Measurements from ENCODE around the gene LYL1. TPM values are rescaled to one million over a fixed set of nuclear protein-coding genes. Genes with fewer than 3 reads are reported as not detected.

Gene LYL1
- total and polyA plus RNA-seq, 5 donors from 2014 or later: 6.5 to 14.2 (median 8.0) TPM

GRCh38 chr19:13100031-13100588, 2.5 kb downstream of the LYL1 start:
- DNase-seq (peak; percentile 44 to 86 (median 62)), ATAC-seq (ENCODE audit: low read depth in 2 of 2) (peak; percentile 24 to 29)
- Histone ChIP-seq H3K4me1 (ENCODE audit: control insufficient read depth, insufficient read depth, low read length, poor library complexity, severe bottlenecking) (peaks cover 98% of the 10 kb centered on the region), H3K36me3 (ENCODE audit: control insufficient read depth, insufficient read depth, low read length) (no peaks in the 10 kb centered on the region), H3K4me3 (ENCODE audit: low read depth, low read length) (peak overlapping the region; percentile 41), H3K9me3 (ENCODE audit: control insufficient read depth in 2 of 2, low read length in 2 of 2) (no peaks in the 10 kb centered on the region), H3K27ac (ENCODE audit: insufficient read depth, low read length, poor library complexity, severe bottlenecking) (peak overlapping the region; percentile 87), H3K27me3 (ENCODE audit: control insufficient read depth, insufficient read depth, low read length) (no peaks in the 10 kb centered on the region)
- H3K4me3 Mint-ChIP-seq: peak overlapping the region; percentile 86 to 91 (median 90)
- peaks cover 19% of the 10 kb centered on the region for H3K27me3 Mint-ChIP-seq
- peak overlapping the region; percentile 95 to 98 (median 96) for H3K27ac Mint-ChIP-seq
- H3K4me1 Mint-ChIP-seq: peaks cover 5 to 70% (median 34%) of the 10 kb centered on the region in 4 donors
- peaks cover 0 to 1% (median 0%) of the 10 kb centered on the region in 7 donors for H3K9me3 Mint-ChIP-seq
- peaks cover 6% of the 10 kb centered on the region for H3K36me3 Mint-ChIP-seq

GRCh38 chr19:13099073-13099999, 3.3 kb downstream of the LYL1 start:
- peak overlapping the region; percentile 95 to 98 (median 96) for H3K27ac Mint-ChIP-seq

GRCh38 chr19:13098277-13099072, 4.2 kb downstream of the LYL1 start:
- H3K4me1 ChIP-seq (ENCODE audit: control insufficient read depth, insufficient read depth, low read length, poor library complexity, severe bottlenecking): peaks cover 97% of the 10 kb centered on the region
- H3K4me3 ChIP-seq (ENCODE audit: low read depth, low read length): peak overlapping the region; percentile 59
- peak overlapping the region; percentile 87 for H3K27ac ChIP-seq (ENCODE audit: insufficient read depth, low read length, poor library complexity, severe bottlenecking)
- H3K4me1 Mint-ChIP-seq: peaks cover 5 to 70% (median 38%) of the 10 kb centered on the region in 4 donors
- H3K27me3 ChIP-seq (ENCODE audit: control insufficient read depth, insufficient read depth, low read length): no peaks in the 10 kb centered on the region
- DNase-seq (peak; percentile 35 to 78 (median 54)), ATAC-seq (ENCODE audit: low read depth in 2 of 2) (no peak)
- no peaks in the 10 kb centered on the region for H3K36me3 ChIP-seq (ENCODE audit: control insufficient read depth, insufficient read depth, low read length)
- peaks cover 24% of the 10 kb centered on the region for H3K27me3 Mint-ChIP-seq
- peak overlapping the region; percentile 94 to 96 (median 95) for H3K27ac Mint-ChIP-seq
- H3K36me3 Mint-ChIP-seq: peaks cover 6% of the 10 kb centered on the region
- no peaks in the 10 kb centered on the region for H3K9me3 ChIP-seq (ENCODE audit: control insufficient read depth in 2 of 2, low read length in 2 of 2)
- H3K9me3 Mint-ChIP-seq: peaks cover 0 to 1% (median 0%) of the 10 kb centered on the region in 7 donors
- H3K4me3 Mint-ChIP-seq: peak overlapping the region; percentile 90 to 91 (median 90)

More at GRCh38 chr19:13099073-13099999, 3.3 kb downstream of the LYL1 start:
- peak overlapping the region; percentile 47 for H3K4me3 ChIP-seq (ENCODE audit: low read depth, low read length)
- Mint-ChIP-seq H3K9me3 (peaks cover 0 to 1% (median 0%) of the 10 kb centered on the region in 7 donors), H3K27me3 (peaks cover 19% of the 10 kb centered on the region), H3K36me3 (peaks cover 6% of the 10 kb centered on the region), H3K4me3 (peak overlapping the region; percentile 90 to 91 (median 91)), H3K4me1 (peaks cover 5 to 70% (median 33%) of the 10 kb centered on the region in 4 donors)
- H3K9me3 ChIP-seq (ENCODE audit: control insufficient read depth in 2 of 2, low read length in 2 of 2): no peaks in the 10 kb centered on the region
- peak; percentile 73 to 93 (median 84) for DNase-seq
- H3K27me3 ChIP-seq (ENCODE audit: control insufficient read depth, insufficient read depth, low read length): no peaks in the 10 kb centered on the region
- H3K4me1 ChIP-seq (ENCODE audit: control insufficient read depth, insufficient read depth, low read length, poor library complexity, severe bottlenecking): peaks cover 99% of the 10 kb centered on the region
- ATAC-seq (ENCODE audit: low read depth in 2 of 2): peak; percentile 59 to 60
- H3K27ac ChIP-seq (ENCODE audit: insufficient read depth, low read length, poor library complexity, severe bottlenecking): peak overlapping the region; percentile 87
- H3K36me3 ChIP-seq (ENCODE audit: control insufficient read depth, insufficient read depth, low read length): no peaks in the 10 kb centered on the region

GRCh38 chr19:13097463-13098258, 5.0 kb downstream of the LYL1 start:
- no peaks in the 10 kb centered on the region for H3K36me3 ChIP-seq (ENCODE audit: control insufficient read depth, insufficient read depth, low read length)
- no peaks in the 10 kb centered on the region for H3K9me3 ChIP-seq (ENCODE audit: control insufficient read depth in 2 of 2, low read length in 2 of 2)
- Mint-ChIP-seq H3K4me3 (peak overlapping the region in 3 of 4 donors; percentile 90 to 91 (median 91)), H3K36me3 (peaks cover 6% of the 10 kb centered on the region), H3K27ac (peak overlapping the region; percentile 66 to 95 (median 80)), H3K4me1 (peaks cover 5 to 65% (median 38%) of the 10 kb centered on the region in 4 donors), H3K27me3 (peaks cover 24% of the 10 kb centered on the region), H3K9me3 (peaks cover 0 to 1% (median 0%) of the 10 kb centered on the region in 7 donors)
- H3K4me3 ChIP-seq (ENCODE audit: low read depth, low read length): peak overlapping the region; percentile 66
- H3K27me3 ChIP-seq (ENCODE audit: control insufficient read depth, insufficient read depth, low read length): no peaks in the 10 kb centered on the region
- DNase-seq (peak in 1 of 3 donors; percentile 27), ATAC-seq (ENCODE audit: low read depth in 2 of 2) (no peak)
- peak overlapping the region; percentile 87 for H3K27ac ChIP-seq (ENCODE audit: insufficient read depth, low read length, poor library complexity, severe bottlenecking)
- H3K4me1 ChIP-seq (ENCODE audit: control insufficient read depth, insufficient read depth, low read length, poor library complexity, severe bottlenecking): peaks cover 89% of the 10 kb centered on the region

GRCh38 chr19:13097033-13097462, 5.6 kb downstream of the LYL1 start:
- peaks cover 6% of the 10 kb centered on the region for H3K36me3 Mint-ChIP-seq
- Histone ChIP-seq H3K27ac (ENCODE audit: insufficient read depth, low read length, poor library complexity, severe bottlenecking) (peak overlapping the region; percentile 87), H3K36me3 (ENCODE audit: control insufficient read depth, insufficient read depth, low read length) (no peaks in the 10 kb centered on the region), H3K4me1 (ENCODE audit: control insufficient read depth, insufficient read depth, low read length, poor library complexity, severe bottlenecking) (peaks cover 83% of the 10 kb centered on the region), H3K9me3 (ENCODE audit: control insufficient read depth in 2 of 2, low read length in 2 of 2) (no peaks in the 10 kb centered on the region), H3K4me3 (ENCODE audit: low read depth, low read length) (peak overlapping the region; percentile 66), H3K27me3 (ENCODE audit: control insufficient read depth, insufficient read depth, low read length) (no peaks in the 10 kb centered on the region)
- H3K4me1 Mint-ChIP-seq: peaks cover 5 to 61% (median 35%) of the 10 kb centered on the region in 4 donors
- peak overlapping the region; percentile 83 to 94 (median 90) for H3K4me3 Mint-ChIP-seq
- peak overlapping the region in 2 of 3 donors; percentile 60 to 86 for H3K27ac Mint-ChIP-seq
- peaks cover 24% of the 10 kb centered on the region for H3K27me3 Mint-ChIP-seq
- DNase-seq (peak in 2 of 3 donors; percentile 37 to 53), ATAC-seq (ENCODE audit: low read depth in 2 of 2) (no peak)
- H3K9me3 Mint-ChIP-seq: peaks cover 0 to 2% (median 0%) of the 10 kb centered on the region in 7 donors

GRCh38 chr19:13095934-13096927, 6.4 kb downstream of the LYL1 start:
- H3K9me3 ChIP-seq (ENCODE audit: control insufficient read depth in 2 of 2, low read length in 2 of 2): no peaks in the 10 kb centered on the region
- H3K27me3 Mint-ChIP-seq: peaks cover 24% of the 10 kb centered on the region
- H3K27ac ChIP-seq (ENCODE audit: insufficient read depth, low read length, poor library complexity, severe bottlenecking): peak overlapping the region; percentile 65
- peak overlapping the region; percentile 66 for H3K4me3 ChIP-seq (ENCODE audit: low read depth, low read length)
- no peaks in the 10 kb centered on the region for H3K27me3 ChIP-seq (ENCODE audit: control insufficient read depth, insufficient read depth, low read length)
- ATAC-seq (ENCODE audit: low read depth in 2 of 2): no peak
- H3K4me3 Mint-ChIP-seq: peak overlapping the region; percentile 89 to 94 (median 90)
- peak overlapping the region; percentile 38 to 79 (median 60) for H3K27ac Mint-ChIP-seq
- peaks cover 74% of the 10 kb centered on the region for H3K4me1 ChIP-seq (ENCODE audit: control insufficient read depth, insufficient read depth, low read length, poor library complexity, severe bottlenecking)
- peak in 1 of 3 donors; percentile 27 for DNase-seq
- H3K36me3 ChIP-seq (ENCODE audit: control insufficient read depth, insufficient read depth, low read length): no peaks in the 10 kb centered on the region
- peaks cover 5 to 52% (median 30%) of the 10 kb centered on the region in 4 donors for H3K4me1 Mint-ChIP-seq
- peaks cover 0 to 2% (median 0%) of the 10 kb centered on the region in 7 donors for H3K9me3 Mint-ChIP-seq
- H3K36me3 Mint-ChIP-seq: peaks cover 6% of the 10 kb centered on the region
